Parathyroid adenoma (tissue), 2 donors: ENCODE measurements around the gene ZFHX3.

ENCODE experiments used
- H2AFZ ChIP-seq: fragments of 300-600 bp; sonication (generic); one replicate; pipeline ENCODE4 v1.7.0; 2017; ENCODE audit warnings: antibody characterized with exemption, mild to moderate bottlenecking
- H3K27ac ChIP-seq: fragments of 300-600 bp; sonication (generic); one replicate; pipeline ENCODE4 v1.7.0; 2017
- H3K27me3 ChIP-seq: fragments of 300-600 bp; sonication (generic); one replicate; pipeline ENCODE4 v1.7.0; 2017; ENCODE audit warnings: low read length; ENCODE audit not compliant: control insufficient read depth, insufficient read depth
- H3K36me3 ChIP-seq: fragments of 300-600 bp; sonication (generic); one replicate; pipeline ENCODE4 v1.7.0; 2017; ENCODE audit warnings: low read length; ENCODE audit not compliant: control insufficient read depth, insufficient read depth
- H3K4me1 ChIP-seq: fragments of 300-600 bp; sonication (generic); one replicate; pipeline ENCODE4 v1.7.0; 2017; ENCODE audit warnings: control low read depth
- H3K4me2 ChIP-seq: fragments of 300-600 bp; sonication (generic); one replicate; pipeline ENCODE4 v1.7.0; 2017; ENCODE audit warnings: low read length
- H3K4me3 ChIP-seq: fragments of 300-600 bp; sonication (generic); one replicate; pipeline ENCODE4 v1.7.0; 2017; ENCODE audit warnings: low read depth, low read length
- H3K79me2 ChIP-seq: fragments of 300-600 bp; sonication (generic); one replicate; pipeline ENCODE4 v1.7.0; 2017; ENCODE audit warnings: control low read depth
- H3K9ac ChIP-seq: fragments of 300-600 bp; sonication (generic); one replicate; pipeline ENCODE4 v1.7.0; 2017; ENCODE audit warnings: mild to moderate bottlenecking
- H3K9me3 ChIP-seq: fragments of 300-600 bp; sonication (generic); one replicate; pipeline ENCODE4 v1.7.0; 2017; ENCODE audit warnings: low read length; ENCODE audit not compliant: control insufficient read depth
- TF ChIP-seq, protein P1 (sequence below): fragments of 300-600 bp; sonication (generic); IDR thresholded peaks from one replicate; pipeline ENCODE4 v1.7.0; 2017; ENCODE audit warnings: antibody characterized with exemption, mild to moderate bottlenecking
- donor health status: primary hyperparathyroidism.

ZFHX3 gene

DNA sequence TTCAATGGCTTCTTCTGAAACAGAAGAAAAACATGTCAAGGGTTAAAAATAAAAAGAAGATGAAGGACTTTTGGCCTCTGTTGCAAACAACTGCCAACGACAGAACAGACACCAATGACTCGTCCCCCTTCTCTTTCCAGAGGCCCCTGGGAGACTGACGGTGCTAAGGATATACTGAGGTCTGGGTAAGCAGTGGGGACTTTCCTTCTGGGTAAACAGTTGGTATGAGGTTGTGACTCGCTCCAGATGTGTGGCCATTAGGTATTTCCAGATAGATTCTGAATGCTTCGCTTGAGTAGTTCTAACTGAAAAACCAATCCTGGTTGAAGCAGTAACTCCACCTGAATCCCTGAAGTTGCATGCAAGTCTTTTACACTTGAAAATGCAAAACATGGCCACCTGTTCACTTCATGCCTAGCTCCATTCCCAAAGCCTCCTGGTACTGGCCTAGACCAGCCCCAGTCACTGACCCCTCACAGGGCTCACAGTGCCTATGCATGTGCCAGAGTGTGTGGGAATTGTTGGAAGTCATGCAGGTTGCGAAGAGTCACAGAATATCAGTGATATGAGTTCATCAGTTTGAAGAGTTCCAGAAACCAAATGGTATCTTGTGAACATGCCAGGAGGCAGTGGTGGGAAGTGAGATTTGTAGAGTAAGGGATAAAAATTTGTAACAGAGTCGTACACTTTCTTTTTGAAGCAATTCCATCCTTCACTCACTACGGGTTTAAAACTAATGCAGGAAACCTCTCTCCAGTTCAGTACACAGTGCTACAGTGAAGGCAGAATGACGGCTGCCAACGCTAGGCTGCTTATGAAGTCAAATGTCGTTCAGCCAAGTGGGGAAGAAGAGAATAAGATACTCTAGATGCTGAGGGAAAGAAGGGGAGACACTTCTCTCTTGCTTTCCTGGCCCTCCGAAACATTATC lies 217.8 kb downstream of the ZFHX3 start:
- Histone ChIP-seq H3K9ac (no peak overlapping the region), H3K4me2 (no peak overlapping the region), H3K27me3 (no peaks in the 10 kb centered on the region), H3K4me3 (no peak overlapping the region), H2AFZ (no peak overlapping the region), H3K79me2 (peaks cover 7% of the 10 kb centered on the region), H3K27ac (no peak overlapping the region), H3K36me3 (no peaks in the 10 kb centered on the region), H3K4me1 (no peaks in the 10 kb centered on the region), H3K9me3 (no peaks in the 10 kb centered on the region)
- TF ChIP-seq, protein P1, sequence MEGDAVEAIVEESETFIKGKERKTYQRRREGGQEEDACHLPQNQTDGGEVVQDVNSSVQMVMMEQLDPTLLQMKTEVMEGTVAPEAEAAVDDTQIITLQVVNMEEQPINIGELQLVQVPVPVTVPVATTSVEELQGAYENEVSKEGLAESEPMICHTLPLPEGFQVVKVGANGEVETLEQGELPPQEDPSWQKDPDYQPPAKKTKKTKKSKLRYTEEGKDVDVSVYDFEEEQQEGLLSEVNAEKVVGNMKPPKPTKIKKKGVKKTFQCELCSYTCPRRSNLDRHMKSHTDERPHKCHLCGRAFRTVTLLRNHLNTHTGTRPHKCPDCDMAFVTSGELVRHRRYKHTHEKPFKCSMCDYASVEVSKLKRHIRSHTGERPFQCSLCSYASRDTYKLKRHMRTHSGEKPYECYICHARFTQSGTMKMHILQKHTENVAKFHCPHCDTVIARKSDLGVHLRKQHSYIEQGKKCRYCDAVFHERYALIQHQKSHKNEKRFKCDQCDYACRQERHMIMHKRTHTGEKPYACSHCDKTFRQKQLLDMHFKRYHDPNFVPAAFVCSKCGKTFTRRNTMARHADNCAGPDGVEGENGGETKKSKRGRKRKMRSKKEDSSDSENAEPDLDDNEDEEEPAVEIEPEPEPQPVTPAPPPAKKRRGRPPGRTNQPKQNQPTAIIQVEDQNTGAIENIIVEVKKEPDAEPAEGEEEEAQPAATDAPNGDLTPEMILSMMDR = no peak

DNA sequence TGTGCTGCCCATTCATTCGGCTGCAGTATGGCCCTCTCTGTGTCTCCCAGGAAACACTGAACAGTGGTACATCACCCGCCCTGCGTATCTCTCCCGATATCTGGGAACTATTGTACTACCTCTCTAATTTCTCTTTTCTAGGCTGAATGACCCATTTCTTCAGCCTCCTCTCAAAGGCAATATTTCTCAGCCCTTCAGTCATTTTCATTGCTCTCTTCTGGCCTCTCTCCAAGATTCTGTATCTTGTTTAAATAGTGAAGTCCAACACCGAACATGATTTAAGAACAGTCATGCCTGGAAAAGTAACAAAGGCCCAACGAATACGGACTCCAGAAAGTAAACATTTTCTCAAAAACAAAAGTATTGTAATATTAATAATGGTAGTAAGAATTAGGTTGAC lies 220.1 kb downstream of the ZFHX3 start:
- H3K4me1 ChIP-seq = no peaks in the 10 kb centered on the region
- H3K4me2 ChIP-seq = no peak overlapping the region
- no peak overlapping the region for H3K4me3 ChIP-seq
- no peaks in the 10 kb centered on the region for H3K27me3 ChIP-seq
- TF ChIP-seq, protein P1 = no peak
- no peaks in the 10 kb centered on the region for H3K9me3 ChIP-seq
- no peaks in the 10 kb centered on the region for H3K36me3 ChIP-seq
- H3K27ac ChIP-seq = no peak overlapping the region
- no peak overlapping the region for H2AFZ ChIP-seq
- H3K79me2 ChIP-seq = peaks cover 7% of the 10 kb centered on the region
- no peak overlapping the region for H3K9ac ChIP-seq

DNA sequence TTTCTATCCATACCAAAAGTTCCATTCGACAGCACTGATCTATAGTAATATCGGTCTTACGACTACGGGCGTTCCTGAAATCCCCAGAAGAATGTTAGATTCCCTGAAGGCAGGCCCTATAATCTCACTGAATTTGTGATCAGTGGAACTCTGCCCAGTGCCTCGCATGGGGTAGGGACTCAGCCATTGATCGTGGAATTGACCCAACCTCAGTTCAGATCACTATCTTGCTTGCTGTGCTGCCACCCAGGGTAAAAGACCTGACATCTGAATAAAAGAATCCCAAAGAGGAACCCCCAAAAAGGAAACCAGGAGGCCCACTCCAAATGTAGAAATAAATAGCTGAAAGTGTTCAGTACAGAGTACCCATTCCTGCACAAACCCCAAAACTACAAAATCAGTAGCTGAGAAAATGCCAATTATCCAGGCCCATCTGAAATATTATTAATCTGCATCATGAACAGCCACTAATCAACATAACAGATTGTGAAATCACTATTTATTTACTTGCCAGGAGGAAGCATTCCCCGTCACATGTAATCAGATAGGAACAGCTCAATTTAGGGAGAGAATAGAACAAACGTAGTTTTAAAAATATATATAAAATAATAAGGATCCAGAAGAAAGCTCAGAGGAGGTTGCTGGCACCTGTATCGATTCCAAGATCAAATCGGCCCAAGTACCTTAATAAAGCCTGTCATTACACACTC lies 221.9 kb downstream of the ZFHX3 start:
- Histone ChIP-seq H2AFZ (no peak overlapping the region), H3K4me1 (no peaks in the 10 kb centered on the region), H3K9ac (no peak overlapping the region), H3K4me3 (no peak overlapping the region), H3K9me3 (no peaks in the 10 kb centered on the region), H3K79me2 (peaks cover 7% of the 10 kb centered on the region), H3K27ac (no peak overlapping the region), H3K27me3 (no peaks in the 10 kb centered on the region), H3K4me2 (no peak overlapping the region), H3K36me3 (no peaks in the 10 kb centered on the region)
- TF ChIP-seq, protein P1 = no peak

DNA sequence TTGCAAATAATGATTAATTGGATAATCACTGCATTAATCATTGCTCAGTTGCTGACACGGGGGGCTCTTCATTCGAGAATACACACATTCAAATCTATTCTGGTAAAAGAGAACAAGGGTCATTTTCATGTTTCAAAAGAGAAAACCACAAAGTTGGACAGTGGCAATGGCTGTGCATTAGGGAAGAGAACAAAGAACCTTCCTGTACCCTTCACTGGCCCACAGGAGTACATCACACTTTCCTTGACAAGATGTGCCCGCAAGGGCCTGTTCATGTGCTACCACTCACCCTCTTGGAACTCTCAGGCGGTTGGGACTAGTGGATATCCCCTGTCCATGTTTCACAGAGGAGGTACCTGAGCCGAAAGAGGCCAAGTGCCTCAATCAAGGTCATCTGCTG lies 223.2 kb downstream of the ZFHX3 start:
- H3K4me2 ChIP-seq = no peak overlapping the region
- no peak overlapping the region for H3K27ac ChIP-seq
- no peaks in the 10 kb centered on the region for H3K4me1 ChIP-seq
- H3K27me3 ChIP-seq = no peaks in the 10 kb centered on the region
- TF ChIP-seq, protein P1 = no peak
- no peak overlapping the region for H3K9ac ChIP-seq
- no peaks in the 10 kb centered on the region for H3K9me3 ChIP-seq
- H2AFZ ChIP-seq = no peak overlapping the region
- no peak overlapping the region for H3K4me3 ChIP-seq
- H3K36me3 ChIP-seq = no peaks in the 10 kb centered on the region
- peaks cover 7% of the 10 kb centered on the region for H3K79me2 ChIP-seq
